ENCODE results near the gene HOXA6. TPM values are rescaled to one million over a fixed set of nuclear protein-coding genes. Genes with fewer than 3 reads are reported as not detected.

HOXA6 gene
- polyA plus RNA-seq, 1 donor from 2014 or later = not detected

DNA sequence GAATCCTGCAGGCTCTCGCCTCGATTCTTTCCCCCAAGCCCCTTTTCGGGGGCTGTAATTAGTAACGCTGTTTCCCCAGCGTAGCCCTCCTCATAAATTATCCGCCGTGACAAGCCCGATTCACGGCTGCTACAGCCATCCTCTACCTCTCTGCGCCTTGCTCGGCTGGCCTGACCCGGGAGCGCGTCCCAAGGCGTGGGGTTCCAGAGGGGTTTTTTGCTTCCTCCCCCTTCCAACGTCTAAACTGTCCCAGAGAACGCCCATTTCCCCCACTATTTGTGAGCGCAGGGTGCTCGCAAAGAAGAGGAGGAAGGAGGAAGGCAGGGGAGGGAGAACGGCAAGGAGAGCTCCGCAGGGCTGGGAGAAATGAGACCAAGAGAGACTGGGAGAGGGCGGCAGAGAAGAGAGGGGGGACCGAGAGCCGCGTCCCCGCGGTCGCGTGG, 5.0 kb downstream of the HOXA6 start:
- H3F3A ChIP-seq (ENCODE audit: insufficient read depth, low read length, poor library complexity, severe bottlenecking) = no peaks in the 10 kb centered on the region
- H2AFZ ChIP-seq (ENCODE audit: low read depth, low read length) = no peak overlapping the region
- H3K27me3 ChIP-seq (ENCODE audit: insufficient read depth, low read depth, low read length) = peaks cover 100% of the 10 kb centered on the region
- H3K27ac ChIP-seq (ENCODE audit: low read length) = no peak overlapping the region
- no peaks in the 10 kb centered on the region for H3K36me3 ChIP-seq (ENCODE audit: insufficient read depth, low read length)
- peak overlapping the region; percentile 59 for H3K4me3 ChIP-seq (ENCODE audit: low read length)
- TF ChIP-seq EZH2 (IDR thresholded peaks at IDR 0.05; ENCODE audit: borderline replicate concordance, insufficient read depth, low read length, poor library complexity, severe bottlenecking) (peak; percentile 71), POLR2AphosphoS5 (IDR thresholded peaks at IDR 0.05) (no peak)
- H4K20me1 ChIP-seq (ENCODE audit: insufficient read depth) = no peaks in the 10 kb centered on the region
- no peak overlapping the region for H3K4me2 ChIP-seq (ENCODE audit: low read length)
- peaks cover 40% of the 10 kb centered on the region for H3K9me3 ChIP-seq (ENCODE audit: low read length)
- H3K79me2 ChIP-seq (replicated peaks; ENCODE audit: insufficient read depth, low read length) = no peaks in the 10 kb centered on the region
- no peak overlapping the region for H3K9ac ChIP-seq (ENCODE audit: low read length)
- H3K9me2 ChIP-seq (ENCODE audit: insufficient read depth, low read length) = no peaks in the 10 kb centered on the region

DNA sequence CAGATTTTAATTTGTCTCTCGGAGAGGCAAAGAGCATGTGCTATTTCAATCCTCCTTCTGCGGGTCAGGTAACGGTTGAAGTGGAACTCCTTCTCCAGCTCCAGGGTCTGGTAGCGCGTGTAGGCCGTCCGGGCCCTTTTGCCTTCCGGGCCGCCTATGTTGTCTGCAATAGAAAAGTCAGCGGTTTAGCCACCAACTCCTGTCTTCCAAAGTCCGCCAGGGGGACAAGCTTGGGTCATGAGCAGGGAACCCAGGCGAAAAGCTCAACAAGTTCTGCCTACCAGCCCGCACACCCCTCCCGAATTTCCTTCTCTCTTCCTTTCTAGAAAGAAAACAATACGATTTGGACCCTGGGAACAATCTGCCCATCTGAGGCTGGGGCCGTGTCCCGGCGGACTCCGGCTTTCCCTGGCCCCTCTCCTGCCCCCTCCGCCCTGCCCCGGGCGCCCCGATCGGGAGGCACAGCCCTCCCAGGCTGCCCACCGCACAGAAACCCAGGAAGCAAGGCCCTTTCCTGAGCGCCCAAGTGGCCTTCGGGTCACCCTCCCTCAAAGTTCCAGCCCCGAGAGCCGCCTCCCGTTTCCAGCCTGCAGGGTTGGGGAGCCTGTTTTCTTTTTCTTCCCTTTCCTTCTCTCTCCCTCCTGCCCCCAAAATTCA, 5.5 kb downstream of the HOXA6 start:
- H3F3A ChIP-seq (ENCODE audit: insufficient read depth, low read length, poor library complexity, severe bottlenecking) = no peaks in the 10 kb centered on the region
- H3K4me3 ChIP-seq (ENCODE audit: low read length) = no peak overlapping the region
- H3K27ac ChIP-seq (ENCODE audit: low read length) = no peak overlapping the region
- H3K9me2 ChIP-seq (ENCODE audit: insufficient read depth, low read length) = no peaks in the 10 kb centered on the region
- H3K9ac ChIP-seq (ENCODE audit: low read length) = no peak overlapping the region
- H3K27me3 ChIP-seq (ENCODE audit: insufficient read depth, low read depth, low read length) = peaks cover 100% of the 10 kb centered on the region
- TF ChIP-seq TAF1 (IDR thresholded peaks at IDR 0.05; ENCODE audit: low read depth) = no peak
- TF ChIP-seq POLR2AphosphoS5 (IDR thresholded peaks at IDR 0.05) = no peak
- TF ChIP-seq, protein P1, sequence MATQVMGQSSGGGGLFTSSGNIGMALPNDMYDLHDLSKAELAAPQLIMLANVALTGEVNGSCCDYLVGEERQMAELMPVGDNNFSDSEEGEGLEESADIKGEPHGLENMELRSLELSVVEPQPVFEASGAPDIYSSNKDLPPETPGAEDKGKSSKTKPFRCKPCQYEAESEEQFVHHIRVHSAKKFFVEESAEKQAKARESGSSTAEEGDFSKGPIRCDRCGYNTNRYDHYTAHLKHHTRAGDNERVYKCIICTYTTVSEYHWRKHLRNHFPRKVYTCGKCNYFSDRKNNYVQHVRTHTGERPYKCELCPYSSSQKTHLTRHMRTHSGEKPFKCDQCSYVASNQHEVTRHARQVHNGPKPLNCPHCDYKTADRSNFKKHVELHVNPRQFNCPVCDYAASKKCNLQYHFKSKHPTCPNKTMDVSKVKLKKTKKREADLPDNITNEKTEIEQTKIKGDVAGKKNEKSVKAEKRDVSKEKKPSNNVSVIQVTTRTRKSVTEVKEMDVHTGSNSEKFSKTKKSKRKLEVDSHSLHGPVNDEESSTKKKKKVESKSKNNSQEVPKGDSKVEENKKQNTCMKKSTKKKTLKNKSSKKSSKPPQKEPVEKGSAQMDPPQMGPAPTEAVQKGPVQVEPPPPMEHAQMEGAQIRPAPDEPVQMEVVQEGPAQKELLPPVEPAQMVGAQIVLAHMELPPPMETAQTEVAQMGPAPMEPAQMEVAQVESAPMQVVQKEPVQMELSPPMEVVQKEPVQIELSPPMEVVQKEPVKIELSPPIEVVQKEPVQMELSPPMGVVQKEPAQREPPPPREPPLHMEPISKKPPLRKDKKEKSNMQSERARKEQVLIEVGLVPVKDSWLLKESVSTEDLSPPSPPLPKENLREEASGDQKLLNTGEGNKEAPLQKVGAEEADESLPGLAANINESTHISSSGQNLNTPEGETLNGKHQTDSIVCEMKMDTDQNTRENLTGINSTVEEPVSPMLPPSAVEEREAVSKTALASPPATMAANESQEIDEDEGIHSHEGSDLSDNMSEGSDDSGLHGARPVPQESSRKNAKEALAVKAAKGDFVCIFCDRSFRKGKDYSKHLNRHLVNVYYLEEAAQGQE (IDR thresholded peaks at IDR 0.05; ENCODE audit: borderline replicate concordance) = no peak
- no peaks in the 10 kb centered on the region for H3K36me3 ChIP-seq (ENCODE audit: insufficient read depth, low read length)
- H3K79me2 ChIP-seq (replicated peaks; ENCODE audit: insufficient read depth, low read length) = no peaks in the 10 kb centered on the region
- no peaks in the 10 kb centered on the region for H4K20me1 ChIP-seq (ENCODE audit: insufficient read depth)
- no peak overlapping the region for H3K4me2 ChIP-seq (ENCODE audit: low read length)
- no peak overlapping the region for H2AFZ ChIP-seq (ENCODE audit: low read depth, low read length)
- H3K9me3 ChIP-seq (ENCODE audit: low read length) = peaks cover 35% of the 10 kb centered on the region

DNA sequence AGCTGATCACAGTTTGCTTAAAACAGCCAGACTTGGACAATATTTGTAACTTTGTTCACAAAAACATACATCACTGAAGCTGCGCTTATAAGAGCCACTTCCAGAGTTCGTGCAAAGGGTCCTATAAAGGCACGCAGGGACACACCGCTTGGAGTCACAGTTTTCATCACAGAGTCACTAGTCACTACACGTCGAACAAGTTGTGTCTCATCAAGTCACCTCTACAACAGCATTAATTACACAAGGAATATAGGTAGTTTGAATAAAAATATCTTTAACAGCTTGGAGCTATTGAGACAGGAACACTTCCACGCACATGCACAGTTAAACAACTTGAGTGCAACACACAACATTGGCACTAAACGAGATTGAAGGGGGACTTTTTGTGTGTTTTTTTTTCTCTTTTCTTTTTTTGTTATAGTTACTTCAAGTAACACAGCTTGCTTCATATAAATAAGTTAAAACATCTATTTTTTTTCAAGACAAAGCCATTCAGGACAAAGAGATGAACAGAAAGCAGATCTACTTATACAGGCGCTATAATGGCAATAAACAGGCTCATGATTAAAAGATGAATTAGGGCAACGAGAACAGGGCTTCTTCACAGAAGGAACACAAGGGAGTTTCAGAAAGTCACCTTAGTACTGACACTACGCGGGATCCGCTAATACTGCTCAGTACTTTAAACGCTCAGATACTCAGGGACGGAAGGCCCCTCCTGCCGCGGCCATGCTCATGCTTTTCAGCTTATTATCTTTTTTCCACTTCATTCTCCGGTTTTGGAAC, 6.2 kb downstream of the HOXA6 start:
- Histone ChIP-seq H3F3A (ENCODE audit: insufficient read depth, low read length, poor library complexity, severe bottlenecking) (no peaks in the 10 kb centered on the region), H3K9me2 (ENCODE audit: insufficient read depth, low read length) (no peaks in the 10 kb centered on the region), H3K9me3 (ENCODE audit: low read length) (peaks cover 31% of the 10 kb centered on the region), H3K79me2 (replicated peaks; ENCODE audit: insufficient read depth, low read length) (no peaks in the 10 kb centered on the region), H3K27me3 (ENCODE audit: insufficient read depth, low read depth, low read length) (peaks cover 100% of the 10 kb centered on the region), H3K4me2 (ENCODE audit: low read length) (no peak overlapping the region), H2AFZ (ENCODE audit: low read depth, low read length) (no peak overlapping the region), H3K27ac (ENCODE audit: low read length) (no peak overlapping the region), H4K20me1 (ENCODE audit: insufficient read depth) (no peaks in the 10 kb centered on the region), H3K4me3 (ENCODE audit: low read length) (no peak overlapping the region), H3K9ac (ENCODE audit: low read length) (no peak overlapping the region), H3K36me3 (ENCODE audit: insufficient read depth, low read length) (no peaks in the 10 kb centered on the region)
- no peak for TF ChIP-seq MXI1 (conservative IDR thresholded peaks at IDR 0.05; ENCODE audit: poor library complexity, severe bottlenecking)
- TF ChIP-seq EZH2 (IDR thresholded peaks at IDR 0.05; ENCODE audit: borderline replicate concordance, insufficient read depth, low read length, poor library complexity, severe bottlenecking) = no peak
- TF ChIP-seq RAD21 (conservative IDR thresholded peaks at IDR 0.05) = no peak
- no peak for TF ChIP-seq TAF1 (IDR thresholded peaks at IDR 0.05; ENCODE audit: low read depth)
- TF ChIP-seq, protein P2, sequence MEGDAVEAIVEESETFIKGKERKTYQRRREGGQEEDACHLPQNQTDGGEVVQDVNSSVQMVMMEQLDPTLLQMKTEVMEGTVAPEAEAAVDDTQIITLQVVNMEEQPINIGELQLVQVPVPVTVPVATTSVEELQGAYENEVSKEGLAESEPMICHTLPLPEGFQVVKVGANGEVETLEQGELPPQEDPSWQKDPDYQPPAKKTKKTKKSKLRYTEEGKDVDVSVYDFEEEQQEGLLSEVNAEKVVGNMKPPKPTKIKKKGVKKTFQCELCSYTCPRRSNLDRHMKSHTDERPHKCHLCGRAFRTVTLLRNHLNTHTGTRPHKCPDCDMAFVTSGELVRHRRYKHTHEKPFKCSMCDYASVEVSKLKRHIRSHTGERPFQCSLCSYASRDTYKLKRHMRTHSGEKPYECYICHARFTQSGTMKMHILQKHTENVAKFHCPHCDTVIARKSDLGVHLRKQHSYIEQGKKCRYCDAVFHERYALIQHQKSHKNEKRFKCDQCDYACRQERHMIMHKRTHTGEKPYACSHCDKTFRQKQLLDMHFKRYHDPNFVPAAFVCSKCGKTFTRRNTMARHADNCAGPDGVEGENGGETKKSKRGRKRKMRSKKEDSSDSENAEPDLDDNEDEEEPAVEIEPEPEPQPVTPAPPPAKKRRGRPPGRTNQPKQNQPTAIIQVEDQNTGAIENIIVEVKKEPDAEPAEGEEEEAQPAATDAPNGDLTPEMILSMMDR (IDR thresholded peaks at IDR 0.05; ENCODE audit: poor library complexity, severe bottlenecking) = no peak
- TF ChIP-seq SMC3 (conservative IDR thresholded peaks at IDR 0.05; ENCODE audit: poor library complexity) = no peak
- TF ChIP-seq, protein P1 (IDR thresholded peaks at IDR 0.05; ENCODE audit: borderline replicate concordance) = no peak

Measured in neural cell (in vitro differentiated cells).